ENCODE results near the gene CFAP157.

CFAP157 gene

GRCh38 chr9:127706836-127707241 is at the start of gene CFAP157:
TSS of gene CFAP157 (plus strand) at chr9:127706988. CDS start at chr9:127707032, 44 bp downstream.
- DNase-seq = peak; percentile 24

DNA sequence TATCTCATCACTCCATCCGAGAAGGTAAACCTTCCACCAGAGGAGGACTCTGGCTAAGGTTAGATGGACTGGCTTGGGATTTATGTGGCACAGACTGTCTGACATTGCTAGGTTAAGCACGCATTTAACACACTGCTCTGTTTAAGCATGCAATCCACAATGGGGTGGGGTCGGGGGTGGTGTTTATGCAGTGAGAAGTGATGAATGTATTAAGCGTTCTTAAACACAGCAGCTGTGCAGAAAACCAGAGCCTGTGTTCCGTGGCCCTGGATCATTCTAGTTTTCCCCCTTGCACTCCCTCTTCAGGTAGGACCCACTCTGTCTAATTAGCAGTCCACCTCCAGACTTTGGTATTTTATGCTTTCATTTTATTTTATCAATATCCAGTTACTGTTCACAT is 48.4 kb upstream of the CFAP157 start:
- peak; percentile 54 for DNase-seq

GRCh38 chr9:127660886-127661741 is 45.7 kb upstream of the CFAP157 start:
- peak; percentile 99 for DNase-seq

- DNase-seq = peak; percentile 46
These were observed 44.2 kb upstream of the CFAP157 start for GRCh38 chr9:127662617-127663016.

DNA sequence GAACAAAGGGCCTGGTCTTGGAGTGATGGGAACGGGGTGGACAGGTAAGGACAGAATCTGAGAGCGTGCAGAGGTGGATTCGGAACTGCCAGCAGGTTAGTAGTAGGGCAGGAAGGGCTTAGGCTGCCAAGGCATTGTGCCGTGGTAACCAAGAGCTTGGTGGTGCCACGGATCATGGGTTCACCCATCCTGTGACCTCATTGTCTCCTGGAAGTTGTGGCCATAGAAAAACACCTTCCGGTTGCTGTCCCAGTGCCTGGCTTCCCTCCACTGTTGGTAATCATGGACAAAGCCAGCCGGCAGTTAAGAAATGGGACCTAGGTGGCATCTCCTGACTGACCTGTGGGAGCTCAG is 42.5 kb upstream of the CFAP157 start:
- no peak for DNase-seq

- DNase-seq = peak; percentile 94
These were observed 41.9 kb upstream of the CFAP157 start for GRCh38 chr9:127664678-127665507.

DNA sequence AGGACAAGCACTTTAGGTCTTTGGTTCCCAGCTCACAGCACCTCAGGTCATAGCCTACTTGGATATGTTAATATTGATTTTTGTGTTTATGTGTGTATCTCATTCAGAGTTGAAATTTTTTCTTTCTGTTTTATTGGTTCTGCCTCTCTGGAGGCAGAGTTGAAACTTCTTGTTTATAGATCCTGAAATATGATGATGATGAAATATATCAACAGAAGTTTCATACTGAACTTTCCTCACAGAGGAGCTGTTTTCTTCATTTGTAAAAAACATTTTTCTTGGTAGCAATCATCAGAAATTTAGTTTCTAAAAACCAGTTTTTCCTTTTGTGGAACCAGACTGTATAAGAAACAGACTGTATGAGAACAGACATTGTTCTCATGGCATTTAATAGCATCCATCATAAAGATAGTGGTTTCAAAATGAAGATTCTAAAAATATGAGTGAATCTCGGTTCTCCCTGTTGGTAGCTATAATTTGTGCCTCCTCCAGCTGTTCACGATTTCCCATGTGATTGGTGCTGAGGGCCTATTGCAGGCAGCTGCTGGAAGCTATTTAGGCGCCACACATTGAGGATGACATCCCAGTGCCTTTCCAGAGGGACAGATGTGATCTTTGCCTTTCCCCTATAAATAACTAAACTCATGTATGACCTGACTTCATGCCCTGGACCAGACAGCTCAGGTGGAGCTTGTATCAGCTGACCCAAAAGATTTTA is 39.5 kb upstream of the CFAP157 start:
- no peak for DNase-seq

DNA sequence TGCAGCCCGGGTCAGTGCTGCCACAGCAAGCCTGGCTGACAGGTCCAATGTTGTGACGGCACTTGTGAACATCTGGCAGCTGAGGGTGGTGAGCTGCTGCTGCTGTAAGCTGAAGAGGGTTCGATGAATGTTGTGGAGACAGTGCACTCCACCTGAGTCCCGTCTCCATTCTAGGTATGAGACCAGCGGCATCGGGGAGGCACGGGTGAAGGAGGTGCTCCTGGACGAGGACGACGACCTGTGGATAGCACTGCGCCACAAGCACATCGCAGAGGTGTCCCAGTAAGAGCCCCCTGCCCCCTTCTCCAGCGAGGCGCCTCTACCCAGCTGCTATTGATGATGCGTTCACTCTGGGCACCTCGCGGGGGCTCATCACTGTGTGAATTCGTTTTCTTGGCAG is 38.9 kb upstream of the CFAP157 start:
- DNase-seq = no peak

DNA sequence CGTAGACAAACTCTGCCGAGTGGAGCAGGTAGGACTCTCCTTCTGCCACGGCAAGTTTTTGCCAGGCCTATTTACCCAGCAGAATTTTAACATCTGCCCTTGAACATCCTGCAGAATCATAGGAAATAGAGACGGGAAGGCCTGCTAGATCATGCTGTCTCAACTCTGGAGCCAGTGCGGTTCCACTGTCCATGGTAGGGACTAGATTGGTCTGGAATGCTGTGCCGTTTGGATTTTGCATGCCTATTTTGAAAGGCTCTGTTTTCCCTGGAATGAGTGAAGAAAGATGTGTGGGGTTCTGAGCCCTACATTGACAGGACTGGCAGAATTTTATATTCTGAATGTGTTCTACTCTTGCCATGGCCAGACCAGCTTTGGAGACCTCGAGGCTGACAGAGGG is 33.6 kb upstream of the CFAP157 start:
- DNase-seq = no peak

DNA sequence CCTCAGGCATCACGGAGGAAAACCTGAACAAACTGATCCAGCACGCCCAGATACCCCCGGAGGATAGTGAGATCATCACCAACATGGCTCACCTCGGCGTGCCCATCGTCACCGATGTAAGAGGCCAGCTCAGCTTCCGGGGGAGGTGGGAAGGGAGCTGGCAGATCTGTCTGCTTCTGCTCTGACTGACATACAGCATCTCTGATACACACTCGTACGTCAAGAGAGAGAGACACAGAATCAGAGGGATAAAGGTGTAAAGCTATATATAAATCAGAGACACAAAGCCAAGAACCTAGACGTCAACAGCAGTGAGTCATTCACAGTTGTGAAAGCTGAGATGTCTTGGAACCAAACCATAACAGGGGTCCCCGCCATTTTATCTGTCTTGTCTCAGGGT is 30.1 kb upstream of the CFAP157 start:
- DNase-seq = no peak

- DNase-seq = no peak
These were observed 27.3 kb upstream of the CFAP157 start for GRCh38 chr9:127679506-127679905.

GRCh38 chr9:127680226-127680625 is 26.6 kb upstream of the CFAP157 start:
- no peak for DNase-seq

DNA sequence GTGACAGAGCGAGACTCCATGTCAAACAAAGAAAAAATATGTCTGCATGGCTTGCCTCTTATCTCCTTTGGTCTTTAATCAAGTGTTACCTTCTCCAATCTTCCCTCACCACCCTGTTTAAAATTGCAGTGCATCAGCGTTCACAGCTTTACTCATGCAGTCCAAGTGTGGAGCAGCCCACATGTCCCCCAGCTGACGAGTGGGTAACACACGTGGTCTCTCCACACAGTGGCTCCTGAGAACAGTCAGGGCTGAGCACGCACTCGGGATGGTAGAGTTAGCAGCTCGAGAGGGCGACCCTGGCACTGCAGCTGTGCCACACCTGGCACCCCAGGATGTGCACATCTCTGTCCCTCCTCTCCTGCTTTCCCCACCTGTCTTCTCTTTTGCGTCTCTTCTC is 25.9 kb upstream of the CFAP157 start:
- DNase-seq = no peak

DNA sequence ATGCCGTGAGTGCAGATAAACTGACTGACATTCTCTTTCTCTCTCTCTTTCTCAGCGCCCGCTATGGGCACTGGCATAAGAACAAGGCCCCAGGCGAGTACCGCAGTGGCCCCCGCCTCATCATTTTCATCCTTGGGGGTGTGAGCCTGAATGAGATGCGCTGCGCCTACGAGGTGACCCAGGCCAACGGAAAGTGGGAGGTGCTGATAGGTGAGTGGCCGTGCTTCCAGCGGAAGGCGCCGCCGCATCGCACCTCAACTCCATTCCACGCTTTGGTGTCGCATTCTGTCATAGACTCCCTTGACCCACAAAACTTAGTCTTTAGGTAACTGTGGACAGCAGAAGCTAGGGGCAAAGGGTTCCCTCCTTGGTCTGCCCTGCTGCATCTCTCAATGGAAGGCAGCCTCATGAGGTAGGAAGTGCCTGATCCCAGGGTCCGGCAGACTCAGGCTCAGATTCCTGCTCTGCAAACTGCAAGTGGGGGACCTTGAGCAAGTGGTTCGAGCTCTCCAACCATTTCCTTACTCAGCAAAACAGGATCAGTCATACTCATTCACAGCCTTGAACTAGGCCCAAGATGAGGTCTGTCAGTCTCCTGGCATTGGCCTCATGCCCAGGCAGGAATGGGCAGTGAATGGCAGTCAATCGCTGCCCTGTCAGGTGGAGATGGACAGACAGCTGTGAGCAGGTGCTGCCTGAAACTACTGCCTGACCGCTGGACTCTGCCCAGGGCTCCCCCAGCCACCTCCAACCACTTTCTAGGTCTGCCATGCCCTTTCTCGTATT is 24.2 kb upstream of the CFAP157 start:
- DNase-seq = no peak

DNA sequence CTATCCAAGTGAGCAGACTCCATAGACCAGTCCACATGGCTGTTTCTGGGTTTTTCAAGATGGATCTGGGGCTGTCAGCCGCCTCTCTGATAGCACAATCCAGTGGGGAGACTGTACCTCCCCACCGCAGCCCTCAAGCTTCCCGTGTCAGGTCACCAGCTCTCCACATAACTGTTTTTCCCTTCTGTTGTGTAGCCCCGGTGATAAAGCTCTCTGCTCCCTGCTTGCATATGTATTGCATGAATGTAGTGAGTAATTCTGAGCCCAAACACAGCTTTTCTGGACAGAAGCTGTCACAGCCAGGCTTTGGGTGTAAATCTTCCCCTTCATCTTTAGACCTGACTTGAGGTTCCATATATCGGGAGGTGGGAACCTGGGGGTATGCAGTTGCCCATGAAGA is 23.1 kb upstream of the CFAP157 start:
- DNase-seq = no peak

GRCh38 chr9:127684576-127684975 is 22.2 kb upstream of the CFAP157 start:
- DNase-seq = no peak

- no peak for DNase-seq
These were observed 20.1 kb upstream of the CFAP157 start for GRCh38 chr9:127686461-127687393.

DNA sequence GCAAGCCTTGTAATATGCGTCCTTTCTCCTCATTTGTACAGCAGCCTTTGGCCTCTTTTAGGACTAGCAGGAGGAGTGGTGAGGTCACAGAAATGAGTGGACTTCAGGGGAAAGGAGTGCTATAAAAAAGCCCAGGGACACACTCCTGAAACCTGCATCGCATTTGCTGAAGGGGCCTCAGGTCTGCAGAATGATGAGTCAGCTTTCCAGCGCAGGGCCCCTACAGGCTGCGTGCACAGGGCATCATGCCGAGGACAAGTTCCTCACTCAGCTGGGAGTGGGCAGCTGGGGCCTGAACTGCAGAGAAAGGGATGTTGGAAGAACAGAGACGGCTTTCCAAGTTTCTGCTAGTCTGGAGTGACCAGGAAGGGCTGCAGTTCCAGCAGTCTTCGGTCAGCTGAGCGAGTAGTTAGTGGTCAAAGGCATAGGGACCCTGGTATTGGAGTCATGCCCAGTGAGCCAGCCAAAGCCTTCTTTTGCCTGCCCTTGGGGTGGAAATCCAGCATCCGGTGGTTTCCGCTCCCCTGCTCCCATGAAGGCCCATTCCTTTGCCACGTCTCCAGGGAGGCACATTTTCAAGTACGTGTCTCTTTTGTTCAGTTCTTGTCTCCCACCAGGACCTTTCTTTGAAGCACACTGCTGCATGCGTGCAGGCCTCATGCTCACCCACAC is 17.3 kb upstream of the CFAP157 start:
- DNase-seq = no peak

DNA sequence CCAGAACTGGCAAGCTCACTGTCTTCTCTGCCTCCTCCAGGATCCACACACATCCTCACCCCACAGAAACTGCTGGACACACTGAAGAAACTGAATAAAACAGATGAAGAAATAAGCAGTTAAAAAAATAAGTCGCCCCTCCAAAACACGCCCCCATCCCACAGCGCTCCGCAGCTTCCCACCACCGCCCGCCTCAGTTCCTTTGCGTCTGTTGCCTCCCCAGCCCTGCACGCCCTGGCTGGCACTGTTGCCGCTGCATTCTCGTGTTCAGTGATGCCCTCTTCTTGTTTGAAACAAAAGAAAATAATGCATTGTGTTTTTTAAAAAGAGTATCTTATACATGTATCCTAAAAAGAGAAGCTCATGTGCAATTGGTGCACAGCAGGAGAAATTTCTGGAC is 16.1 kb upstream of the CFAP157 start:
- no peak for DNase-seq

GRCh38 chr9:127692071-127692470 is 14.7 kb upstream of the CFAP157 start:
- DNase-seq = no peak

DNA sequence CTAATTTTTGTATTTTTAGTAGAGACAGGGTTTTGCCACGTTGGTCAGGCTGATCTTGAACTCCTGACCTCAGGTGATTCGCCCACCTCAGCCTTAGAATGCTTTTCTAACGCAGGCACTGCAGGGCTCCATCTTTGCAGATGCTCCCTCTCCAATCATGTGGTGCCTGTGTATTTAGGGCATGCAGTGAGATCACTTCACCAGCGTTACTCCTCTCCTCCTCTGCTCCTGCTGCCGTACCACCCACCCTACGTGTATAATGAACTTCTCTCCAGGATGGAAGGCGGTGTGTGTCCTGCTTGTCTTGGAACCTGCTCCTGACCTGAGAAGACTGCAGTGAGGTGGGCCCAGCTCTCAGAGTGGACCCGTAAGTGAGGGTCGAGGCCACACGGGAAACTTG is 13.6 kb upstream of the CFAP157 start:
- no peak for DNase-seq
